Measurements from ENCODE around the gene RAC3.

- TF ChIP-seq EZH2 (IDR thresholded peaks at IDR 0.05; ENCODE audit: insufficient read depth, low read length) (no peak), CTCF (IDR thresholded peaks at IDR 0.05; ENCODE audit: insufficient read depth, low read depth, low read length) (no peak)
These were observed 5.9 kb upstream of the RAC3 start for GRCh38 chr17:82025401-82026107.

Measured in astrocyte (in vitro differentiated cells and primary cell).